Measurements from ENCODE around the gene IRS1. TPM values are rescaled to one million over a fixed set of nuclear protein-coding genes. Genes with fewer than 3 reads are reported as not detected.
A peak's percentile ranks its signal among the peaks of the same experiment; 100 is the strongest.

Gene IRS1
- polyA plus RNA-seq, 1 experiment = 13.0 TPM

GRCh38 chr2:226818930-226819329 lies 19.3 kb upstream of the IRS1 start:
- H3K4me3 ChIP-seq (ENCODE audit: low read depth, low read length) = no peak overlapping the region
- ChIA-PET CTCF (no interaction called here), POLR2A (no interaction called here)
- H3K27me3 ChIP-seq (ENCODE audit: control insufficient read depth, insufficient read depth, low read length) = no peaks in the 10 kb centered on the region
- H3K36me3 ChIP-seq (ENCODE audit: control insufficient read depth, insufficient read depth, low read length) = no peaks in the 10 kb centered on the region
- TF ChIP-seq CTCF (IDR thresholded peaks at IDR 0.05; ENCODE audit: insufficient read depth, low read depth, low read length) = no peak
- DNase-seq (ENCODE audit: low read depth) = no peak

- Histone ChIP-seq H3K27me3 (ENCODE audit: control insufficient read depth, insufficient read depth, low read length) (no peaks in the 10 kb centered on the region), H3K4me3 (ENCODE audit: low read depth, low read length) (no peak overlapping the region), H3K36me3 (ENCODE audit: control insufficient read depth, insufficient read depth, low read length) (no peaks in the 10 kb centered on the region)
- ChIA-PET CTCF (interaction anchor here (0.6 to 2.3 kb wide), 7 partner anchors 9 to 1148 kb away, joined by 3 to 7 read pairs (median 3); no protein-coding TSS in a partner anchor), POLR2A (no interaction called here)
- DNase-seq (ENCODE audit: low read depth) = no peak
- TF ChIP-seq CTCF (IDR thresholded peaks at IDR 0.05; ENCODE audit: insufficient read depth, low read depth, low read length) = peak; percentile 58
Measured at GRCh38 chr2:226813148-226813701, 13.6 kb upstream of the IRS1 start.

GRCh38 chr2:226803410-226803809 lies 3.8 kb upstream of the IRS1 start:
- ChIA-PET POLR2A (no interaction called here), CTCF (interaction anchor here (0.8 to 4.8 kb wide), 13 partner anchors 11 to 1137 kb away, joined by 3 to 30 read pairs (median 5); no protein-coding TSS in a partner anchor)

GRCh38 chr2:226802573-226802972 lies 3.0 kb upstream of the IRS1 start:
- Histone ChIP-seq H3K4me3 (ENCODE audit: low read depth, low read length) (no peak overlapping the region), H3K27me3 (ENCODE audit: control insufficient read depth, insufficient read depth, low read length) (no peaks in the 10 kb centered on the region), H3K36me3 (ENCODE audit: control insufficient read depth, insufficient read depth, low read length) (peaks cover 5% of the 10 kb centered on the region)
- POLR2A ChIA-PET = interaction anchor here (0.5 to 1.0 kb wide), 3 partner anchors 615 to 913 kb away, joined by 3 to 9 read pairs (median 4); no protein-coding TSS in a partner anchor
- CTCF ChIA-PET = interaction anchor here (0.5 to 4.8 kb wide), 31 partner anchors 9 to 1142 kb away, joined by 3 to 30 read pairs (median 3); no protein-coding TSS in a partner anchor
- DNase-seq (ENCODE audit: low read depth) = no peak
- TF ChIP-seq CTCF (IDR thresholded peaks at IDR 0.05; ENCODE audit: insufficient read depth, low read depth, low read length) = peak; percentile 63

More at GRCh38 chr2:226803410-226803809, 3.8 kb upstream of the IRS1 start:
- no peak for TF ChIP-seq CTCF (IDR thresholded peaks at IDR 0.05; ENCODE audit: insufficient read depth, low read depth, low read length)
- no peak for DNase-seq (ENCODE audit: low read depth)
- H3K27me3 ChIP-seq (ENCODE audit: control insufficient read depth, insufficient read depth, low read length) = no peaks in the 10 kb centered on the region
- no peaks in the 10 kb centered on the region for H3K36me3 ChIP-seq (ENCODE audit: control insufficient read depth, insufficient read depth, low read length)
- H3K4me3 ChIP-seq (ENCODE audit: low read depth, low read length) = no peak overlapping the region

- ChIA-PET CTCF (interaction anchor here (1.0 to 4.8 kb wide), 9 partner anchors 12 to 1132 kb away, joined by 3 to 30 read pairs (median 8); no protein-coding TSS in a partner anchor), POLR2A (no interaction called here)
- no peaks in the 10 kb centered on the region for H3K27me3 ChIP-seq (ENCODE audit: control insufficient read depth, insufficient read depth, low read length)
- peak overlapping the region; percentile 19; the same call in 1 of the 2 replicates for H3K4me3 ChIP-seq (ENCODE audit: low read depth, low read length)
- no peak for DNase-seq (ENCODE audit: low read depth)
- H3K36me3 ChIP-seq (ENCODE audit: control insufficient read depth, insufficient read depth, low read length) = peaks cover 14% of the 10 kb centered on the region
- no peak for TF ChIP-seq CTCF (IDR thresholded peaks at IDR 0.05; ENCODE audit: insufficient read depth, low read depth, low read length)
Measured at GRCh38 chr2:226800941-226801784, 1.5 kb upstream of the IRS1 start.
